Hepatocyte (in vitro differentiated cells): ENCODE measurements around the gene ASPSCR1.

Experiments used
- CTCF ChIP-seq: fragments of 200-600 bp; sonication (generic); IDR thresholded peaks from 2 replicates; pipeline ENCODE4 v1.5.1; 2016; ENCODE audit warnings: antibody characterized with exemption, mild to moderate bottlenecking; ENCODE audit not compliant: poor library complexity
- EZH2 ChIP-seq: fragments of 200-600 bp; sonication (generic); IDR thresholded peaks from 2 replicates; pipeline ENCODE4 v1.6.1; 2016; ENCODE audit warnings: antibody characterized with exemption, mild to moderate bottlenecking, borderline replicate concordance
- EZH2phosphoT487 ChIP-seq: fragments of 200-600 bp; sonication (generic); IDR thresholded peaks from one replicate; pipeline ENCODE4 v1.6.1; 2018; ENCODE audit warnings: antibody characterized with exemption, mild to moderate bottlenecking, low read depth, moderate library complexity; ENCODE audit not compliant: unreplicated experiment, severe bottlenecking

DNA sequence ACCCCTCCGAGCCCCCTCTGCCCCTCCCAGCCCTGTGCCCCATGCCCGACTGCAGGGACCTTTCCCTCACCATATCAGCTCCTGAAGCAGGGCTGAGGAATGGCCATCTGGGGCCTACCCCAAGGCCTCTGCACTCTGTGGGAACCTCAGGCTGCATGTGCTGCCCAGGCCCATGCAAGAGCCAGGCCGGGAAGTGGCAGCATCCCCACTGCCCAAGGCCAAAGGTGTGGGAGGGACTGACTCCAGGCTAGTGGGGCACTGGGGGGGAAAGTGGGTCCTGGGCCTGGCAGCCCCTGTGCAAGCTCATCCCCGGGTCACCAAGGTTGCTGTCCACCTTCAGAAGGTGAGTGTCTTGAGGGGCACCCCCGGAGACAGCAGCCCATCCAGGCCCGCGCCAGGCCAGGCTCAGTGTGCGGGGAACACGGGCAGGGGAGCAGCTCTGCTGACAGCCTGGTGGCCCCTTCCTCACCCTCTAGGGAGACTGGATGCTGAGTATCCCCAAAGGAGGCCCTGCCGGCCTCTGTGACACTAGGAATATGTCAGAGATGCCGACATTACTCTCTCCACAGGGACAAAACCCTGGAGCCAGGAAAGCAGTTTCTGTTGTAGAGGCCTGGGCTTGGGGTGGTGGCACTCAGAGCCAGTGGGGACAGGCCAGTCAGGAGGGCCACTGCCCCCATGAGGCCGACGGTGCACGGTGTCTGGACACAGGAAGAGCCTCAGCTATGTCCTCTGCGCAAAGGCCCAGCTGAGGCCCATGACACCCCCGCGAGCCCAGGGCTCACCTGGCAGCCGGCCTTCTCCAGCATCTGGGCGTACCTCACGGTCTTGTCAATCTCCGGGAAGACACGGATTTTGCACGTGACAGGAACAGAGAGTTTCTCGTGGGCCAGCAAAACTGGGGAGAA is 84.9 kb downstream of the ASPSCR1 start:
- TF ChIP-seq EZH2 (no peak), CTCF (no peak), EZH2phosphoT487 (no peak)
